SH-SY5Y (cell line): ENCODE data around the gene HOXB5.

Source experiments
- GATA2 ChIP-seq: IDR thresholded peaks from 2 replicates; pipeline ENCODE4 v1.6.1; 2011; ENCODE audit warnings: mild to moderate bottlenecking, low read depth, low read length
- GATA3 ChIP-seq: IDR thresholded peaks from 2 replicates; pipeline ENCODE4 v1.6.1; 2011; ENCODE audit warnings: low read depth, mild to moderate bottlenecking, low read length, moderate library complexity

Gene HOXB5

DNA sequence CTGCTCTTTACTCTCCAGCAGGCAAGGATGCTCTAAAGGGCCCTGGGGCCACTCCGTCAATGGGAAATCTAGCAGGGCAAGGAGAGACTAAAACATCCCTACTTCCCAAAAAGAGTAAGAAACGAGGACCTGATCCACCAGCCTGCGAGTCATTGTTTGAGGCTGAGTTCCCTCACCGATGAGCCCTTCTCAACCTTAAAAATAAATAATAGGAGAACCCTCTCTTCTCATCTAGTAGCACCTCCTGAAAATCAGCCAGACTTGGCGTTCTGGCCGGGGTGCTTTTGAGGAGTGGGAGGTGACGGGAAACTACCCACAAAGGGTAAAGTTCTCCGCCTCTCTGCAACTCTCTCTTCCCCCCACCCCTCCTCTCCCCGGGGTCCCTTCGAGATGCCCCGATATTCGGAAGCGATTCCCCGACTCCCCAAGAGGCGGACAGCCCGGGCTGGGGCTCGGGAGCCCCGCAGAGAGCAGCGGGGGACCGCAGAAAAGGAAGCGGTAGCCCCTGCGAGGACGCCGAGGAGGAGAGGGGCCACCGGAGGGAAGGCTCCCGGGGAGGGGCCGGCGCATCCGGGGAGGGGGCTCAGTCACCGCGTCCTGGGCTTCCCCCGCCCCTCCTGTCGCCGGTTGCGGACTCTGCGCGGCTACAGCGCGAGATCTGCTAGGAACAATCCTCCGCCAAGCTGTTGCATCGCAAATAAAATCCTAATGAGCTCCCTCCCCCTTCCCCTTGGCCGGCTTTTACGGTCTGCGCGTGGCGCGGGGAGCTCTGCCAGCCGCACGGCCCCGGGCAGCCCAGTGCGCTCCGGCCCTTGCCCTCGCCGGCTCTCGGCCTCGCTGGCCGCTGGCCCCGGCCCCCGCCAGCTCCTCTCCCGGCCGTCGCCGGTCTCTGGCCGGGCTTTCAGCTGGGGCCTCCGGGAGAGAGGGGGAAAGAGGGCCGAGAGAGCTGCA is 31.2 kb upstream of the HOXB5 start:
- TF ChIP-seq GATA3 (no peak), GATA2 (no peak)

DNA sequence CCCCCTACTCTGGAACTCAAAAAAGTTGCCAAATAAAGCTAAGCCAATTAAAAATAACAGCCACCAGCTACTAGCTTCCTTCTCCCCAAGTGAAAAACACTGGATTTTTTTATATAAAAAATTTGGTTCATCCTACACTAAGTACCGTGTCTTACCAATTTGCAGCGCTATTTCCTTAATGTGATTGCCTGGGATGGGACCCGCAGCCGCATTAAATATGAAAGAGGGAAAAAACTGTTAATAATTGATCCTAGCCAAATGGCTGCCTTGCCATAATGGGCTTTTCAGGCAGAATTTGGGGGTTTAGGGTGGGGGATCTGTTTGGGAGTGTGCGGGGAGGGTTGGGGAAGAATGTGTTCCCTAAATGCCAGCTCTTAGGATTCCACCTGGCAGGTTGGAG is 30.5 kb upstream of the HOXB5 start:
- no peak for TF ChIP-seq GATA2
- TF ChIP-seq GATA3, result no peak

DNA sequence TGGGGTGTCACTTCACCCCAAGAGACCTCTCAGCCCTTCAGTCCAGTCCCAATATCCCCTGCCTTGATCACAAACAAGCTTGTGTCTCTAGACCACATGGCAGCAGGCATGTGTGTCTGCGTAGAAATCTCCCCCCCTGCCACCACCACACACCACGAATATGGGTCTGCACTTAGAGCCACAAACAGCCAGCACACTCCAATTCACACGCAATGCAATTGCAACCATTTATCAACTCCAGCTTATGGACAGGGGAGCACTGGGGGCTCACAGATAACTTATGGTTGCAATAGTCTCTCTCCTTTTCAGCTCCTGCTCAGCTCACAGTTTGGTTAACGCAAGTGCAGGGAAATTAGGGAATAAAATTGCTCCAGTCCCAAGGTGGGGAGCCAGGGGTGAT is 30.0 kb upstream of the HOXB5 start:
- no peak for TF ChIP-seq GATA3
- TF ChIP-seq GATA2, result no peak

DNA sequence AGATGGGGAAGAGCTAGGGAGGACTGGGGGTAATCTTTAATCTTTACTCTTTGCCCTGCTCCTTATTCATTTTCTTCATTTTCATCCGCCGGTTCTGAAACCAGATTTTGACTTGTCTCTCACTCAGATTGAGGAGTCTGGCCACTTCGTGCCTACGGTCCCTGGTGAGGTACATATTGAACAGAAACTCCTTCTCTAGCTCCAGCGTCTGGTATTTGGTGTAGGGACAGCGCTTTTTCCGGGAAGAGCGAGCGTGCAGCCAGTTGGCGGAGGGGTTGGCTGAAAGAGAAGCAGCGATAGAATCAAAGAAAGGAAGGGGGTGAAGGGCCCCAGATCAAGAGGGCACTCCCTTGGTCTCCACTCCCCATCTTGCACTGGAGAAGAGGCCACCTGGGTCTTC is 29.3 kb upstream of the HOXB5 start:
- TF ChIP-seq GATA3 (no peak), GATA2 (no peak)

DNA sequence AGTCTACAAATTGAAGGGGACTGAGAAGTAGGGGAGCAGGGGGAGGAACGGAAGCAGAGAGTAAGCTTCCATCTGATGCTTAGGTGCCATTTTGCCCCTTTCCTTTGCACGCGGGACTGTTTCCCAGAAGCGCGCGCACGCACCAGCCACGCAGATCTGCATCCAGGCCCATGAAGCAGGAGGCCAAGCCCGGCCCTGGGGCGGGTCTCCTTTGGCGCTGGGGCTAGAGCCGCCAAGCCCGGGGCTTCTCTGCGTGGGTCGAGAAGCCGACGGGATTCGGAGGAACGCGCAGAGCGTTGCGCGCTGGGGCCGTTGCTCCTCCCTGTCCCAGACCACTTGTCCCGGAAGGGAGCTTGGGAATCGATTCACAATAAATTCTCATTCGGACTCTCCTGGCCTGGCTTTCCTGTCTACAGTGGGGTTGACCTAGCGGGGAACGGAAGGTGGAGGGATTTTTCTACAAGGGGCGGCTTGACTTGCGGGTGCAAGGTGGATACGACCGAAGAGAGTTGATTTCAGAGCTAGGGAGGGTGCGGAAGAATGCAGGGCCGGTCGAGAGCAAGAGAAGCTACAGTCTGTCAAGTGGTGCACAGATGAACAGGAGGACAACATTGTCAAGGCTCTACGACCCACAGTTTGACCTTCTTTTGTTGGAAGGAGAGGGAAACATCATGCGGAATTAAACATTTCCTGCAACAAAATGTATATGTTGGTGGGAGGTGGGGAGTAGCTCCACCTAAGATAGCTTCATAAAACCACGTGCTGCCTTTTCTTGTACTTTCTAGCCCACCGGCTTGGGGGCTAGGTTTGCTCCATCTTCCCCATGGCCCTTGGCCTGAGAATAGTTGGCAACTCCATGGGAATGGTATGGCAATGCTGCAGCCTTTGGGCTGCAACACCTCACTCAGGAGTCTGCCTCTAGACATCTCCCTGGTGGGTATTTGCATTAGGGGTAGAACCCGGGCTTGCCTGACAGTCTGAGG is 28.1 kb upstream of the HOXB5 start:
- TF ChIP-seq GATA2 (no peak), GATA3 (no peak)

DNA sequence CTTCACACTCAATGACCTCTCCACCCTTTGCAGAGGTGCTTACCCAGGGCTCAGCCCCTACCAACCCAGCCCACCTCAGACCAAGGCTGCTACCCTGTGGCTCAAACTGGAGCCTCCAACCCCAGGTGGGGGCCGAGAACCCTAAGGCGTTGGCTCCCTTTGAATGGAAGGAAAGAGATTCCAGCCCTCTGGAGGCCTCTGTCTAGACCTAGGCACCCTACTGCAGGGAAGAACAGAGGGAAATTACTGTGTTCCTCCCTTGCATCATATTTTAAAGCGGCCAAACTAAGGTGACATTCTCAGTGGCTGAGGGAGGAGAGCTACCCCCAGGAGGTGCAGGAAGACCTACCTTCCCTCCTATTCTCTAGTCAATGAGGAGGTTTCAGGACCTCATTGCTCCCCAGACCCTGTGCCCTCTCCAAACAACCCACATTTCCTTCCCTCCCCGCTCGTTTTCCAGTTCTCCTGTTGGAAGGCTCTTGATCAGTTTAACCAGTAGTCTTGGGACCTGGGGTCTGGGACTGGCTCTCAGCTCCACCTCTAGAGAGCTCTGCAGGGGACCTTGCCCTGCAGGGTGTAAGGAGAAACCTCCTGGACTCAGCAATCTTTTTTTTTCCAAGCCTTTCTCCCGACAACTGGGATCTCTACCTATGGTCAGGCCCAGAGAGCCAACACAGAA is 27.0 kb upstream of the HOXB5 start:
- TF ChIP-seq GATA3 (no peak), GATA2 (no peak)

DNA sequence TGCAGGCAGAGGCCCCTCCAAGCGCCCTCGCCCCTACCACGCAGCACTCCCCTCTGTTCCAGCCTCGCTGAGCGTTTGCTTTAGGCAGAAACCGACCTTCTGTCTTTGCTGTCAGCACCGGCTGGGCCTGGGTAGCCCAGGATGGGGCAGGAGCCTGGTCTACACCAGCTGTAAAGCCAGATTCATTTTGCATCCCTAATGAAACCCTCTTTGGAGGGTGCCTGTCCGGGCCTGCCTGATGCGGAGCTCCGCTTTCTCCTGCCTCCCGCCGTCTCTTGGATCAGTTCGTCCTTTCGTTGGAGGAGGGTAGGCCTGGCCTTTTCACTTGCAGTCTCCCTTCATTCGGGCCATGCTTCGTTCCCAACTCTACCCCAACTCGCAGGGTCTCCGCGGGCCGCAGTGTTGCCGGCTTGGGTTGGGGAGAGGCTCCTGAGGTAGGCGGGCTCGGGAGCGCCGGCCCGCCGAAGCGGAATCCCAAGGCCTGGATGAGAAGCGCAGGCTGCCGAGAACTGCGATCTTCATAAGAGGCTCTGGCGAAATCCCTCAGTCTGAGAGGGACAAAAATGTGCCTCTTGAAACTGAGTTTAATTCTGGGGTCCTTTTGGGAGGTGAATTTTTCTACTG is 26.4 kb upstream of the HOXB5 start:
- no peak for TF ChIP-seq GATA3
- no peak for TF ChIP-seq GATA2

DNA sequence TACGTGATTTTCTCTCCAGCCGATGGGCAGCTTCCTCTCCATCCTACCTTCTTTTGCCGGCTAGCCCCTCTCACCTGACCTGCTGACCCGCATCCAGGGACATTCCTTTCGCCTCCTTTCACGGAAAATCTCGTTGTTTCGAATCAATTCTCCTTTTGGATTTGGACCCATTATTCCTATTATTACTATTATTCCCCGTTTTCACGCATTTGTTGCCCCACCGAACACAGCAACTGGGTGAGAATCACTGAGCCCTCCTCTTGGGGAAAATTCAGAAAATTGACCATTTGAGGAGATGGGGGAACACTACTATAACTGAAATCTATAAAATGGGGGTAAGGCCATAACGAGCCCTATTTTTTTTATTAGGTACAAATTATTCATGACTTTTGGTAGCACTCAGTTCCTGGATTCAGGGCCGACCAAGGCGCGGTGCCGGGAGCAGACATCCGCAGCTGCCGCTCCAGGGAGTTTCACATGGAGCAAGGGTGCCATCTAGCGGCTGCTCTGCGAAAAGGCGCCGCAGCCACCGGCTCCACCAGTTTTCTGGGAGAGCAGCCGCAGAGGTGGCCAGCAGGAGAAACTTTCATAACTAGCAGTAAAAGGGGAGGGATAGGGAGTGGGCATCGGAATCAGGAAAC is 24.8 kb upstream of the HOXB5 start:
- TF ChIP-seq GATA2 (no peak), GATA3 (no peak)

DNA sequence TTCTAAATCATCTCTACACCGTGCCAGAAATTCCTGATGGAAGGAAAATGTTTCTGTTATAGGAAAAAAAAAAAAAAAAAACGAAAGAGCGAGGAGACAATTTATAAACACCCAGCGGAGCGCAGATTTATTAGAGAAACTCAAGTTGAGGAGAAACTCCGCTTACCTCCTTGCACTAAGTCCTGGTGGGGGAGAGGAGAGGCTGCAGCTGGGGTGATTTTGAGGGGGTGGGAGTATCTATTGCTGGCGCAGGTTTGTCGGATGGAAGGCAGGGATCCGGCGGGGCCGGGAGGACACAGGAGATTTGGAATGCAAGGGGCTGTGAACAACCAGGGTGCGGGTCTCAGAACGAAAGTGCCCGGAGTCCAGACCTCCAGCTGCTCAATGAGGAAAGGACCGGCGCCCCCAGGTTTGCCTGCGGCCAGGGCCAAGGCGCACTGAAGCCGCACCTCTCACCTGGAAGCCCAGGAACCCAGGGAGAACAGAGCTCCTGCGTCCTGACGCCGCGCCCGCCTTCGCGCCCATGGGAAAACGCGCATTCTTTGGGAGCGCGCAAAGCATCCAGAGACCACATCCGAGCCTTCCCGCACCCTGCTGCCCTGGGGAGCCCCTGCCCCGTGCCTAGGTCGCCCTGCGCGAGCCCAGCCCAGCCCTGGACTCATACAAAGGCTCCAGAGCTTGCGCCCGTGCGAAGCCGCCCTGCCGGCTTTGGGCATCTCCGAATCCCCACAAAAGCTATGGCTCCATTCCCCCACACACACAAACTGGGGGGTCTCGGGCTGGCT is 24.1 kb upstream of the HOXB5 start:
- no peak for TF ChIP-seq GATA3
- TF ChIP-seq GATA2, result no peak

DNA sequence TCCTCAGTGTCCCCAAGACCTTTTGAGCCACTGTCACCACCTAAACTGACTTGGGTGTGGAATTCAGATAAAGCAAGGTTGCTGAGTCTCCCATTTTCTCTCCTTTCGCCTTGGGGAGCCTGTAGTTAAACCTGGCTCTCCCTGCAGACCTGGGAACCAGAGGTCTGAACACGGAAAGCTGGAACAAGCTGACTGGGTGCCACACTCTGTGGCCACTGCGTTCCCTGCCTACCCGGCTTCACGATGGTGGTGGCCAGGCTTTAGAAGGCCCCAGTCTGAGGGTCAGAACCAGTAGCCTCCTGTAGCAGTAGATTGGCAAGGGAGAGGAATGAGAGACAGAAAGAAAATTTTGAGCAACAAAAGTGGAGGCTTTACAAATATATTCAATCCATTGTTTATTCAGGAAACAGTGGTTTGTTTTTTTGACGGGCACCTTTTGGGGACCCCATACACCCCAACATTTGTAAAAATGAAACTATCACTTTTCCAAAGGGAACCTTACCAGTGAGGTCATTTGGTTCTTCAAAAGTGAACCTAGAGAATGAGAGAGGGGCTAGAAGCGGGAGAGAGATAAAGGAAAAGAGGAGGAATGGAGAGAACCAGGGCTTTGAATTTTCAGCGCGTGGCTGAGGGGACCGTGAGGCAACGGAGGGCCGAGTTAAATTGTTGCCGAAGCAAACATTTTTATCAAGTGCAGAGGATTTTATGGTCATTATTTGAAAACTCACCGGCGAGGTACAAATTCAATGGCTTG is 23.3 kb upstream of the HOXB5 start:
- no peak for TF ChIP-seq GATA3
- no peak for TF ChIP-seq GATA2

DNA sequence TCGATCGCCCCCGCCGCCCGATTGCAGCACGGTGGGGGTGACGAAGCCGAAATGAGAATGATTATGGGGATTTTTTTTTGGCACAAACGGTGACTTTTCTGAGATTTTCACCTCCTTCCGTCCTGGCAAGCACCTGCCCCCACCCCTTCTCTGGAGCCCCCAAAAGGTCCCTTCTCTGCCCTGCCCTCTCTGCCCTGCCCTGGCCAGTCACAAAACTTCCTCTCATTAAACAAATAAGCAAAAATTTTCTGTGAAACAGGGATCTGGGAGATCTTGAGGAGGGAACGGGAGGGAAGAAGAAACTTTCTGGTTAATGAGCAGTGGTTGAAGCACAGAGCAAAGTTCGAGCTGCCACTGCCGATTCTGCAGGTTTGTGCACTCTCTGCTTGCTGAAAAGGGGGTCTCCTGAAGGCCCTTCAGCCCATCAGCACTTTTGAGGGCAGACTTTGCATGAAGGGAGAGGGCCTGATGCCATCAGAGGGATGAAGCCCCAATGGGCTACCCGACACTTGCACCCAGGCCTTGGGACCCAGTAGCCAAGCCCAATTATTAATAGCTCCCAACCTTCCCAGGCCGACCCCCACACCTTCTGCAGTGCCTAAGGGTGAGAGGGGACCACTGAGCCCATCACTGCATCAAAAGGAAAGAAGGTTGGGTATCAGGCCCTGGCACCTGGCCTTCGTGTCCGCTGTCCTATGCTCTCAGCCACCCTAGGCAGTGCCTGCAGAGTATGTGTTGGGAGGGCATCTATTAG is 22.6 kb upstream of the HOXB5 start:
- TF ChIP-seq GATA3, result no peak
- TF ChIP-seq GATA2, result no peak
